Activated T-helper 1 cell treated with anti-CD3 and anti-CD28 coated beads, Interleukin-12 subunit alpha, Interleukin-12 subunit beta, Interleukin-2, Interleukin-4 antibody, amounts not matched to agents 30 ng/mL and 10 ng/mL and 1 ng/mL, durations not matched to agents 14 hours and 24 hours and 36 hours (primary cell): ENCODE results near the gene NRARP. TPM values are rescaled to one million over a fixed set of nuclear protein-coding genes. Genes with fewer than 3 reads are reported as not detected.

ENCODE experiments used
- DNase-seq: peaks from one replicate; pipeline ENCODE4 v3.0.0; 2021; ENCODE audit warnings: low spot score
- H3K27ac Mint-ChIP-seq: one replicate; pipeline ENCODE4 v1.8.0; 2021; ENCODE audit warnings: mild to moderate bottlenecking, mixed read lengths
- H3K27me3 Mint-ChIP-seq: one replicate; pipeline ENCODE4 v1.8.0; 2022; ENCODE audit warnings: mild to moderate bottlenecking, moderate library complexity, mixed read lengths; ENCODE audit not compliant: insufficient read depth
- H3K36me3 Mint-ChIP-seq: one replicate; pipeline ENCODE4 v1.8.0; 2021; ENCODE audit warnings: low read depth, mixed read lengths
- H3K4me1 Mint-ChIP-seq: one replicate; pipeline ENCODE4 v1.8.0; 2021; ENCODE audit warnings: low read depth, mixed read lengths
- H3K4me3 Mint-ChIP-seq: one replicate; pipeline ENCODE4 v1.8.0; 2021; ENCODE audit warnings: mild to moderate bottlenecking, moderate library complexity, mixed read lengths
- H3K9me3 Mint-ChIP-seq: one replicate; pipeline ENCODE4 v1.8.0; 2021; ENCODE audit warnings: mixed read lengths
- intact Hi-C: fragments of 100-400 bp; cut with micrococcal nuclease; formaldehyde crosslinking; loops from one replicate; pipeline ENCODE4 v1.15.1; 2024
- total RNA-seq: library from RNA; stranded (reverse); gene quantifications from 2 replicates; pipeline ENCODE4 v1.2.3, GENCODE V29; 2022

NRARP gene
- total RNA-seq, 1 donor from 2014 or later = 15.4 TPM

GRCh38 chr9:137278061-137278701 is 23.9 kb downstream of the NRARP start:
- intact Hi-C loops = no loop called here
- H3K4me3 Mint-ChIP-seq = peak overlapping the region; percentile 91
- H3K9me3 Mint-ChIP-seq = no peaks in the 10 kb centered on the region
- H3K27me3 Mint-ChIP-seq = no peaks in the 10 kb centered on the region
- H3K4me1 Mint-ChIP-seq = peaks cover 14% of the 10 kb centered on the region
- DNase-seq = no peak
- peak overlapping the region; percentile 79 for H3K27ac Mint-ChIP-seq
- peaks cover 7% of the 10 kb centered on the region for H3K36me3 Mint-ChIP-seq

GRCh38 chr9:137277329-137278041 is 24.6 kb downstream of the NRARP start, which contains the start of gene TOR4A:
Gene TOR4A (plus strand): TSS chr9:137277726. CDS start chr9:137278690, 964 bp downstream.
- Mint-ChIP-seq H3K4me1 (peaks cover 11% of the 10 kb centered on the region), H3K36me3 (peaks cover 5% of the 10 kb centered on the region), H3K4me3 (peak within 1 kb of the TSS; percentile 91), H3K27ac (peak within 1 kb of the TSS; percentile 79), H3K9me3 (no peaks in the 10 kb centered on the region), H3K27me3 (no peaks in the 10 kb centered on the region)
- intact Hi-C loops = no loop called here
- DNase-seq = peak; percentile 34

GRCh38 chr9:137276473-137277328 is 25.4 kb downstream of the NRARP start:
- DNase-seq = no peak
- no peaks in the 10 kb centered on the region for H3K27me3 Mint-ChIP-seq
- peaks cover 10% of the 10 kb centered on the region for H3K4me1 Mint-ChIP-seq
- H3K9me3 Mint-ChIP-seq = no peaks in the 10 kb centered on the region
- peak overlapping the region; percentile 23 for H3K27ac Mint-ChIP-seq
- peaks cover 2% of the 10 kb centered on the region for H3K36me3 Mint-ChIP-seq
- intact Hi-C loops = no loop called here
- peak overlapping the region; percentile 70 for H3K4me3 Mint-ChIP-seq

GRCh38 chr9:137275588-137276472 is 26.2 kb downstream of the NRARP start:
- H3K4me3 Mint-ChIP-seq = peak overlapping the region; percentile 59
- intact Hi-C loops = no loop called here
- no peak for DNase-seq
- H3K4me1 Mint-ChIP-seq = peaks cover 15% of the 10 kb centered on the region
- H3K27ac Mint-ChIP-seq = peak overlapping the region; percentile 67
- H3K27me3 Mint-ChIP-seq = no peaks in the 10 kb centered on the region
- H3K36me3 Mint-ChIP-seq = peaks cover 6% of the 10 kb centered on the region
- H3K9me3 Mint-ChIP-seq = no peaks in the 10 kb centered on the region

GRCh38 chr9:137275203-137275587 is 26.9 kb downstream of the NRARP start:
- intact Hi-C loops = no loop called here
- no peak for DNase-seq
- H3K27ac Mint-ChIP-seq = no peak overlapping the region
- H3K4me1 Mint-ChIP-seq = peaks cover 15% of the 10 kb centered on the region
- no peaks in the 10 kb centered on the region for H3K9me3 Mint-ChIP-seq
- H3K27me3 Mint-ChIP-seq = no peaks in the 10 kb centered on the region
- peaks cover 6% of the 10 kb centered on the region for H3K36me3 Mint-ChIP-seq
- H3K4me3 Mint-ChIP-seq = peak overlapping the region; percentile 59

- H3K27me3 Mint-ChIP-seq = no peaks in the 10 kb centered on the region
- intact Hi-C loops = no loop called here
- H3K36me3 Mint-ChIP-seq = peaks cover 6% of the 10 kb centered on the region
- H3K4me3 Mint-ChIP-seq = no peak overlapping the region
- no peak for DNase-seq
- H3K9me3 Mint-ChIP-seq = no peaks in the 10 kb centered on the region
- no peak overlapping the region for H3K27ac Mint-ChIP-seq
- H3K4me1 Mint-ChIP-seq = peaks cover 15% of the 10 kb centered on the region
Measured at GRCh38 chr9:137273611-137274320, 28.3 kb downstream of the NRARP start.

- Mint-ChIP-seq H3K9me3 (no peaks in the 10 kb centered on the region), H3K36me3 (peaks cover 10% of the 10 kb centered on the region), H3K4me3 (no peak overlapping the region), H3K4me1 (peaks cover 15% of the 10 kb centered on the region), H3K27ac (no peak overlapping the region), H3K27me3 (no peaks in the 10 kb centered on the region)
- DNase-seq = no peak
- intact Hi-C loops = no loop called here
Measured at GRCh38 chr9:137273095-137273490, 29.0 kb downstream of the NRARP start.

- H3K9me3 Mint-ChIP-seq = no peaks in the 10 kb centered on the region
- intact Hi-C loops = no loop called here
- peaks cover 15% of the 10 kb centered on the region for H3K4me1 Mint-ChIP-seq
- H3K4me3 Mint-ChIP-seq = no peak overlapping the region
- peaks cover 13% of the 10 kb centered on the region for H3K36me3 Mint-ChIP-seq
- H3K27ac Mint-ChIP-seq = no peak overlapping the region
- no peaks in the 10 kb centered on the region for H3K27me3 Mint-ChIP-seq
- DNase-seq = no peak
Measured at GRCh38 chr9:137272241-137273094, 29.6 kb downstream of the NRARP start.

- Mint-ChIP-seq H3K27ac (no peak overlapping the region), H3K27me3 (no peaks in the 10 kb centered on the region), H3K4me1 (peaks cover 11% of the 10 kb centered on the region), H3K4me3 (no peak overlapping the region), H3K9me3 (no peaks in the 10 kb centered on the region), H3K36me3 (peaks cover 13% of the 10 kb centered on the region)
- no peak for DNase-seq
- intact Hi-C loops = no loop called here
Measured at GRCh38 chr9:137271696-137272076, 30.4 kb downstream of the NRARP start.

- no peak for DNase-seq
- intact Hi-C loops = no loop called here
- Mint-ChIP-seq H3K4me1 (peaks cover 10% of the 10 kb centered on the region), H3K27me3 (no peaks in the 10 kb centered on the region), H3K4me3 (no peak overlapping the region), H3K36me3 (peaks cover 13% of the 10 kb centered on the region), H3K27ac (peak overlapping the region; percentile 65), H3K9me3 (no peaks in the 10 kb centered on the region)
Measured at GRCh38 chr9:137270929-137271695, 31.0 kb downstream of the NRARP start.
